ENCODE measurements around the gene IMMP2L. TPM values are rescaled to one million over a fixed set of nuclear protein-coding genes. Genes with fewer than 3 reads are reported as not detected.

The IMMP2L gene
- total RNA-seq, 1 experiment from 2014 or later: 8.6 TPM

- Histone ChIP-seq H3K27me3 (ENCODE audit: low read length) (no peaks in the 10 kb centered on the region), H3K9me2 (replicated peaks; ENCODE audit: low read length) (no peaks in the 10 kb centered on the region), H3K36me3 (ENCODE audit: low read depth, low read length) (no peaks in the 10 kb centered on the region), H3K4me1 (ENCODE audit: insufficient read depth, low read length) (no peaks in the 10 kb centered on the region), H3K9me3 (ENCODE audit: low read length) (no peaks in the 10 kb centered on the region), H3K27ac (ENCODE audit: low read length) (no peak overlapping the region), H3K4me3 (ENCODE audit: low read length) (no peak overlapping the region), H3F3A (ENCODE audit: low read length, unreplicated experiment) (no peaks in the 10 kb centered on the region), H3K79me2 (ENCODE audit: low read length) (no peaks in the 10 kb centered on the region), H3K4me2 (ENCODE audit: low read length) (no peak overlapping the region), H3K9ac (ENCODE audit: low read length) (no peak overlapping the region), H4K20me1 (ENCODE audit: low read length) (no peaks in the 10 kb centered on the region), H2AFZ (ENCODE audit: low read length) (no peak overlapping the region)
- ChIA-PET CTCF (no interaction called here), POLR2A (ENCODE audit: unreplicated experiment) (no interaction called here)
- no TSS peak for BruUV-seq (replicated peaks)
- no peak for TF ChIP-seq EZH2phosphoT487 (IDR thresholded peaks at IDR 0.05; ENCODE audit: borderline replicate concordance, low read length)
- no peak for TF ChIP-seq EZH2 (IDR thresholded peaks at IDR 0.05; ENCODE audit: low read length, unreplicated experiment)
- TF ChIP-seq, protein P1, sequence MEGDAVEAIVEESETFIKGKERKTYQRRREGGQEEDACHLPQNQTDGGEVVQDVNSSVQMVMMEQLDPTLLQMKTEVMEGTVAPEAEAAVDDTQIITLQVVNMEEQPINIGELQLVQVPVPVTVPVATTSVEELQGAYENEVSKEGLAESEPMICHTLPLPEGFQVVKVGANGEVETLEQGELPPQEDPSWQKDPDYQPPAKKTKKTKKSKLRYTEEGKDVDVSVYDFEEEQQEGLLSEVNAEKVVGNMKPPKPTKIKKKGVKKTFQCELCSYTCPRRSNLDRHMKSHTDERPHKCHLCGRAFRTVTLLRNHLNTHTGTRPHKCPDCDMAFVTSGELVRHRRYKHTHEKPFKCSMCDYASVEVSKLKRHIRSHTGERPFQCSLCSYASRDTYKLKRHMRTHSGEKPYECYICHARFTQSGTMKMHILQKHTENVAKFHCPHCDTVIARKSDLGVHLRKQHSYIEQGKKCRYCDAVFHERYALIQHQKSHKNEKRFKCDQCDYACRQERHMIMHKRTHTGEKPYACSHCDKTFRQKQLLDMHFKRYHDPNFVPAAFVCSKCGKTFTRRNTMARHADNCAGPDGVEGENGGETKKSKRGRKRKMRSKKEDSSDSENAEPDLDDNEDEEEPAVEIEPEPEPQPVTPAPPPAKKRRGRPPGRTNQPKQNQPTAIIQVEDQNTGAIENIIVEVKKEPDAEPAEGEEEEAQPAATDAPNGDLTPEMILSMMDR (conservative IDR thresholded peaks at IDR 0.05; ENCODE audit: low read depth, low read length): no peak
- no peak for DNase-seq
- intact Hi-C loops (cut with micrococcal nuclease): no loop called here
- no peak for ATAC-seq
Observed at GRCh38 chr7:111268941-111269340, 293.4 kb downstream of the IMMP2L start.

DNA sequence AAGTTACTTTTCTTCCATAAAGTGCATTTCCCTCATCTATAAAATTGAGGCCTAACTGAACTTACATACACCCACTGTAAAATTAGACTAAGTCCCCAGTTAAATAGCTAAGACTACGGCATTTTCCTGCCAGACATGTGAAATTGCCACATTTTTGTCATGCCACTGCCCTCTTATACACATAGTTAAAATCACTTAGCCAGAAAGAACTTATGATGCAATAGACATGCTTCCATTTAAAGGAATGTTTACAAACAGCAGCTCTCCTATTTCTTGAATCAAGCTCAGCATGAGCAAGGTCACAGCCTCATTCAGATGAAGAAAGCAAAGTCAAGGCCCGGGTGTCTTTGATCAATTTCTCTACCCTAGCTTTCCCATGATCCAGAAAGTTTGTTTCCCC is 295.7 kb downstream of the IMMP2L start:
- POLR2A ChIA-PET (ENCODE audit: unreplicated experiment): no interaction called here

GRCh38 chr7:111265394-111265793 is 296.9 kb downstream of the IMMP2L start:
- Histone ChIP-seq H3K27me3 (ENCODE audit: low read length) (no peaks in the 10 kb centered on the region), H3K79me2 (ENCODE audit: low read length) (no peaks in the 10 kb centered on the region), H3K9ac (ENCODE audit: low read length) (no peak overlapping the region), H3K27ac (ENCODE audit: low read length) (no peak overlapping the region), H3K36me3 (ENCODE audit: low read depth, low read length) (no peaks in the 10 kb centered on the region), H3F3A (ENCODE audit: low read length, unreplicated experiment) (no peaks in the 10 kb centered on the region), H3K9me3 (ENCODE audit: low read length) (no peaks in the 10 kb centered on the region), H3K4me2 (ENCODE audit: low read length) (no peak overlapping the region), H3K4me1 (ENCODE audit: insufficient read depth, low read length) (no peaks in the 10 kb centered on the region), H3K4me3 (ENCODE audit: low read length) (no peak overlapping the region), H4K20me1 (ENCODE audit: low read length) (no peaks in the 10 kb centered on the region), H3K9me2 (replicated peaks; ENCODE audit: low read length) (no peaks in the 10 kb centered on the region), H2AFZ (ENCODE audit: low read length) (no peak overlapping the region)
- CTCF ChIA-PET: no interaction called here
- POLR2A ChIA-PET (ENCODE audit: unreplicated experiment): no interaction called here
- TF ChIP-seq, protein P1 (conservative IDR thresholded peaks at IDR 0.05; ENCODE audit: low read depth, low read length): no peak
- no peak for TF ChIP-seq EZH2phosphoT487 (IDR thresholded peaks at IDR 0.05; ENCODE audit: borderline replicate concordance, low read length)
- no peak for TF ChIP-seq EZH2 (IDR thresholded peaks at IDR 0.05; ENCODE audit: low read length, unreplicated experiment)
- intact Hi-C loops (cut with micrococcal nuclease): no loop called here
- no TSS peak for BruUV-seq (replicated peaks)
- DNase-seq (no peak), ATAC-seq (no peak)

More for the DNA sequence above, 295.7 kb downstream of the IMMP2L start:
- no peak overlapping the region for H3K4me2 ChIP-seq (ENCODE audit: low read length)
- no peak overlapping the region for H3K27ac ChIP-seq (ENCODE audit: low read length)
- no peaks in the 10 kb centered on the region for H3K27me3 ChIP-seq (ENCODE audit: low read length)
- no peaks in the 10 kb centered on the region for H3F3A ChIP-seq (ENCODE audit: low read length, unreplicated experiment)
- CTCF ChIA-PET: no interaction called here
- no peak overlapping the region for H3K9ac ChIP-seq (ENCODE audit: low read length)
- H3K4me3 ChIP-seq (ENCODE audit: low read length): no peak overlapping the region
- no peaks in the 10 kb centered on the region for H3K4me1 ChIP-seq (ENCODE audit: insufficient read depth, low read length)
- H3K36me3 ChIP-seq (ENCODE audit: low read depth, low read length): no peaks in the 10 kb centered on the region
- intact Hi-C loops (cut with micrococcal nuclease): no loop called here
- no peak overlapping the region for H2AFZ ChIP-seq (ENCODE audit: low read length)
- ATAC-seq (no peak), DNase-seq (peak; percentile 3)
- TF ChIP-seq EZH2 (IDR thresholded peaks at IDR 0.05; ENCODE audit: low read length, unreplicated experiment): no peak
- no peak for TF ChIP-seq EZH2phosphoT487 (IDR thresholded peaks at IDR 0.05; ENCODE audit: borderline replicate concordance, low read length)
- TF ChIP-seq, protein P1 (conservative IDR thresholded peaks at IDR 0.05; ENCODE audit: low read depth, low read length): no peak
- no peaks in the 10 kb centered on the region for H3K9me2 ChIP-seq (replicated peaks; ENCODE audit: low read length)
- H3K79me2 ChIP-seq (ENCODE audit: low read length): no peaks in the 10 kb centered on the region
- H4K20me1 ChIP-seq (ENCODE audit: low read length): no peaks in the 10 kb centered on the region
- BruUV-seq (replicated peaks): no TSS peak
- H3K9me3 ChIP-seq (ENCODE audit: low read length): no peaks in the 10 kb centered on the region
